Endodermal cell (in vitro differentiated cells): Measurements from ENCODE around the gene KDM5B. TPM values are rescaled to one million over a fixed set of nuclear protein-coding genes. Genes with fewer than 3 reads are reported as not detected.

Experiments used
- DNase-seq: peaks from one replicate; pipeline ENCODE4 v3.0.0-alpha.2; 2017
- H3K27ac ChIP-seq: 2 replicates; pipeline ENCODE4 v1.5.1; 2013; ENCODE audit warnings: mild to moderate bottlenecking, low read depth, low read length, moderate library complexity
- H3K27me3 ChIP-seq: 2 replicates; pipeline ENCODE4 v1.6.1; 2013; ENCODE audit warnings: mild to moderate bottlenecking, low read length, moderate library complexity; ENCODE audit not compliant: insufficient read depth, control insufficient read depth, poor library complexity, severe bottlenecking
- H3K36me3 ChIP-seq: 2 replicates; pipeline ENCODE4 v1.7.0; 2013; ENCODE audit warnings: mild to moderate bottlenecking, low read length, moderate library complexity; ENCODE audit not compliant: control insufficient read depth, insufficient read depth
- H3K4me1 ChIP-seq: one replicate; pipeline ENCODE4 v1.7.0; 2013; ENCODE audit warnings: low read length; ENCODE audit not compliant: control insufficient read depth, insufficient read depth
- H3K4me3 ChIP-seq: 2 replicates; pipeline ENCODE4 v1.5.1; 2013; ENCODE audit warnings: mild to moderate bottlenecking, low read length, moderate library complexity
- H3K9ac ChIP-seq: 2 replicates; pipeline ENCODE4 v1.6.1; 2013; ENCODE audit warnings: mild to moderate bottlenecking, low read length, moderate library complexity; ENCODE audit not compliant: poor library complexity, severe bottlenecking; ENCODE audit errors: extremely low read depth
- H3K9me3 ChIP-seq: 2 replicates; pipeline ENCODE4 v1.6.1; 2013; ENCODE audit warnings: mild to moderate bottlenecking, low read length, moderate library complexity; ENCODE audit not compliant: control insufficient read depth
- H3K27ac Mint-ChIP-seq: 2 replicates; pipeline ENCODE4 v1.8.0; 2020; ENCODE audit warnings: mixed read lengths
- H3K27me3 Mint-ChIP-seq: 2 replicates; pipeline ENCODE4 v1.8.0; 2021; ENCODE audit warnings: mild to moderate bottlenecking, mixed read lengths; ENCODE audit not compliant: insufficient read depth
- H3K36me3 Mint-ChIP-seq: 2 replicates; pipeline ENCODE4 v1.8.0; 2020; ENCODE audit warnings: low read depth, mixed read lengths
- H3K4me1 Mint-ChIP-seq: 2 replicates; pipeline ENCODE4 v1.8.0; 2020; ENCODE audit warnings: mixed read lengths
- H3K4me3 Mint-ChIP-seq: 2 replicates; pipeline ENCODE4 v1.8.0; 2020; ENCODE audit warnings: mild to moderate bottlenecking, moderate library complexity, mixed read lengths
- H3K9me3 Mint-ChIP-seq: 2 replicates; pipeline ENCODE4 v1.8.0; 2020; ENCODE audit warnings: mild to moderate bottlenecking, mixed read lengths
- WGBS, 2 experiments: methylation state at CpG; one replicate each; pipeline versions ENCODE4 v1.1.5 to v1.1.7; 2013; ENCODE audit warnings: missing lambda C conversion rate in 2 of 2, mixed read lengths in 1 of 2; ENCODE audit not compliant: insufficient coverage in 1 of 2, insufficient read length in 1 of 2; 5-methylcytosine and 5-hydroxymethylcytosine counted together
- total RNA-seq, 2 donors: library from RNA; stranded (reverse); fragmentation: NEBNext Ultra II Directional in 1 of 2; extraction: Animal tissue kit (Norgen Biotek cat#: 25700) in 1 of 2; gene quantifications; 2 replicates in 1 of 2; 3 replicates in 1 of 2; pipeline ENCODE4 v1.2.1, GENCODE V29; 2021
- TF ChIP-seq, protein P1 (sequence below): fragments of 200-600 bp; sonication (generic); conservative IDR thresholded peaks from 2 replicates; pipeline ENCODE4 v1.5.0; 2021; ENCODE audit warnings: antibody characterized with exemption, mild to moderate bottlenecking

The KDM5B gene
- total RNA-seq, 2 donors from 2014 or later: 207 to 219 TPM

- WGBS, 2 experiments: 92 to 93% methylated on average over 8 to 10 of the region's 10 CpGs
- Mint-ChIP-seq H3K27me3 (peaks cover 89% of the 10 kb centered on the region), H3K27ac (no peak overlapping the region), H3K36me3 (no peaks in the 10 kb centered on the region), H3K4me1 (peaks cover 25% of the 10 kb centered on the region), H3K4me3 (no peak overlapping the region), H3K9me3 (no peaks in the 10 kb centered on the region)
- Histone ChIP-seq H3K27ac (no peak overlapping the region), H3K9ac (no peak overlapping the region), H3K4me1 (peaks cover 3% of the 10 kb centered on the region), H3K4me3 (no peak overlapping the region), H3K27me3 (peaks cover 87% of the 10 kb centered on the region), H3K9me3 (no peaks in the 10 kb centered on the region), H3K36me3 (no peaks in the 10 kb centered on the region)
- TF ChIP-seq, protein P1, sequence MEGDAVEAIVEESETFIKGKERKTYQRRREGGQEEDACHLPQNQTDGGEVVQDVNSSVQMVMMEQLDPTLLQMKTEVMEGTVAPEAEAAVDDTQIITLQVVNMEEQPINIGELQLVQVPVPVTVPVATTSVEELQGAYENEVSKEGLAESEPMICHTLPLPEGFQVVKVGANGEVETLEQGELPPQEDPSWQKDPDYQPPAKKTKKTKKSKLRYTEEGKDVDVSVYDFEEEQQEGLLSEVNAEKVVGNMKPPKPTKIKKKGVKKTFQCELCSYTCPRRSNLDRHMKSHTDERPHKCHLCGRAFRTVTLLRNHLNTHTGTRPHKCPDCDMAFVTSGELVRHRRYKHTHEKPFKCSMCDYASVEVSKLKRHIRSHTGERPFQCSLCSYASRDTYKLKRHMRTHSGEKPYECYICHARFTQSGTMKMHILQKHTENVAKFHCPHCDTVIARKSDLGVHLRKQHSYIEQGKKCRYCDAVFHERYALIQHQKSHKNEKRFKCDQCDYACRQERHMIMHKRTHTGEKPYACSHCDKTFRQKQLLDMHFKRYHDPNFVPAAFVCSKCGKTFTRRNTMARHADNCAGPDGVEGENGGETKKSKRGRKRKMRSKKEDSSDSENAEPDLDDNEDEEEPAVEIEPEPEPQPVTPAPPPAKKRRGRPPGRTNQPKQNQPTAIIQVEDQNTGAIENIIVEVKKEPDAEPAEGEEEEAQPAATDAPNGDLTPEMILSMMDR: no peak
- DNase-seq: peak; percentile 32
Observed at GRCh38 chr1:202815120-202815519, 6.9 kb upstream of the KDM5B start.

- H3K9ac ChIP-seq: no peak overlapping the region
- peak overlapping the region; percentile 89 for H3K4me3 ChIP-seq
- Mint-ChIP-seq H3K27ac (no peak overlapping the region), H3K4me3 (peak overlapping the region; percentile 92), H3K27me3 (peaks cover 72% of the 10 kb centered on the region), H3K4me1 (peaks cover 31% of the 10 kb centered on the region), H3K36me3 (no peaks in the 10 kb centered on the region), H3K9me3 (no peaks in the 10 kb centered on the region)
- peaks cover 3% of the 10 kb centered on the region for H3K4me1 ChIP-seq
- WGBS, 2 experiments: 75 to 80% methylated on average over 7 to 9 of the region's 9 CpGs
- TF ChIP-seq, protein P1: no peak
- no peaks in the 10 kb centered on the region for H3K36me3 ChIP-seq
- DNase-seq: peak; percentile 67
- H3K9me3 ChIP-seq: no peaks in the 10 kb centered on the region
- H3K27ac ChIP-seq: no peak overlapping the region
- H3K27me3 ChIP-seq: peaks cover 67% of the 10 kb centered on the region
Observed at GRCh38 chr1:202812176-202813026, 4.2 kb upstream of the KDM5B start.

- peaks cover 58% of the 10 kb centered on the region for H3K27me3 ChIP-seq
- peaks cover 31% of the 10 kb centered on the region for H3K4me1 Mint-ChIP-seq
- TF ChIP-seq, protein P1: no peak
- H3K27me3 Mint-ChIP-seq: peaks cover 64% of the 10 kb centered on the region
- H3K9me3 Mint-ChIP-seq: no peaks in the 10 kb centered on the region
- H3K9me3 ChIP-seq: no peaks in the 10 kb centered on the region
- DNase-seq: peak; percentile 80
- H3K36me3 ChIP-seq: no peaks in the 10 kb centered on the region
- H3K4me3 ChIP-seq: peak overlapping the region; percentile 89
- H3K4me1 ChIP-seq: peaks cover 3% of the 10 kb centered on the region
- peak overlapping the region; percentile 72 for H3K27ac ChIP-seq
- H3K9ac ChIP-seq: peak overlapping the region; percentile 72
- H3K36me3 Mint-ChIP-seq: peaks cover 1% of the 10 kb centered on the region
- H3K4me3 Mint-ChIP-seq: peak overlapping the region; percentile 92
- 9 to 12% methylated on average over 23 to 43 of the region's 43 CpGs for WGBS, 2 experiments
- peak overlapping the region; percentile 90 for H3K27ac Mint-ChIP-seq
Observed at GRCh38 chr1:202811296-202812175, 3.3 kb upstream of the KDM5B start.
